ENCODE results near the gene RNF213. TPM values are rescaled to one million over a fixed set of nuclear protein-coding genes. Genes with fewer than 3 reads are reported as not detected.
"Not testable (repeated sequence)": the region's sequence is repeated elsewhere in the genome, so short reads cannot be mapped to it uniquely, and the experiment has no call there.

RNF213 gene
- total RNA-seq, 4 donors from 2014 or later, result 57.8 to 197 (median 94.1) TPM

- TF ChIP-seq CTCF (IDR thresholded peaks at IDR 0.05), result no peak
- TF ChIP-seq POLR2A (IDR thresholded peaks at IDR 0.05), result no peak
- no peak for TF ChIP-seq EP300 (IDR thresholded peaks at IDR 0.05)
- TF ChIP-seq POLR2AphosphoS5 (IDR thresholded peaks at IDR 0.05), result no peak
- H3K36me3 ChIP-seq, result peaks cover 98% of the 10 kb centered on the region
- no peaks in the 10 kb centered on the region for H3K9me3 ChIP-seq
- no peaks in the 10 kb centered on the region for H3K27me3 ChIP-seq
- no peak overlapping the region for H3K27ac ChIP-seq
- WGBS, result 78% methylated on average over 9 of the region's 9 CpGs
- peak in 1 of 2 donors; percentile 25 for DNase-seq (ENCODE audit: low spot score in 2 of 2)
- H3K4me1 ChIP-seq, result no peaks in the 10 kb centered on the region
- H3K4me3 ChIP-seq, result no peak overlapping the region
Observed at GRCh38 chr17:80330276-80330675, 69.6 kb downstream of the RNF213 start.

- WGBS, result 95% methylated on average over 4 of the region's 6 CpGs
Observed at GRCh38 chr17:80330938-80331337, 70.3 kb downstream of the RNF213 start.

GRCh38 chr17:80331820-80332219, 71.2 kb downstream of the RNF213 start:
- Histone ChIP-seq H3K27me3 (no peaks in the 10 kb centered on the region), H3K4me3 (no peak overlapping the region), H3K9me3 (no peaks in the 10 kb centered on the region), H3K36me3 (peaks cover 98% of the 10 kb centered on the region), H3K27ac (no peak overlapping the region), H3K4me1 (no peaks in the 10 kb centered on the region)
- DNase-seq (ENCODE audit: low spot score in 2 of 2), result peak in 1 of 2 donors; percentile 20
- no peak for TF ChIP-seq CTCF (IDR thresholded peaks at IDR 0.05)
- no peak for TF ChIP-seq POLR2A (IDR thresholded peaks at IDR 0.05)
- no peak for TF ChIP-seq POLR2AphosphoS5 (IDR thresholded peaks at IDR 0.05)
- no peak for TF ChIP-seq EP300 (IDR thresholded peaks at IDR 0.05)
- 89% methylated on average over 10 of the region's 10 CpGs for WGBS

More at GRCh38 chr17:80330938-80331337, 70.3 kb downstream of the RNF213 start:
- H3K4me1 ChIP-seq, H3K27me3 ChIP-seq, H3K27ac ChIP-seq, H3K9me3 ChIP-seq, H3K4me3 ChIP-seq: not testable (repeated sequence)
- H3K36me3 ChIP-seq, result peaks cover 98% of the 10 kb centered on the region
- DNase-seq (ENCODE audit: low spot score in 2 of 2), result peak in 1 of 2 donors; percentile 17

GRCh38 chr17:80337195-80337895, 76.7 kb downstream of the RNF213 start:
- Histone ChIP-seq H3K36me3 (peaks cover 98% of the 10 kb centered on the region), H3K27me3 (no peaks in the 10 kb centered on the region), H3K9me3 (no peaks in the 10 kb centered on the region), H3K4me3 (no peak overlapping the region), H3K27ac (no peak overlapping the region), H3K4me1 (no peaks in the 10 kb centered on the region)
- DNase-seq (ENCODE audit: low spot score in 2 of 2), result peak in 1 of 2 donors; percentile 38
- TF ChIP-seq POLR2AphosphoS5 (IDR thresholded peaks at IDR 0.05) (no peak), POLR2A (IDR thresholded peaks at IDR 0.05) (no peak), CTCF (IDR thresholded peaks at IDR 0.05) (no peak), EP300 (IDR thresholded peaks at IDR 0.05) (no peak)
- WGBS, result 88% methylated on average over 22 of the region's 27 CpGs

- DNase-seq (ENCODE audit: low spot score in 2 of 2), result peak in 1 of 2 donors; percentile 35
- no peaks in the 10 kb centered on the region for H3K27me3 ChIP-seq
- no peaks in the 10 kb centered on the region for H3K9me3 ChIP-seq
- 88% methylated on average over 6 of the region's 8 CpGs for WGBS
- no peaks in the 10 kb centered on the region for H3K4me1 ChIP-seq
- H3K4me3 ChIP-seq, result no peak overlapping the region
- TF ChIP-seq POLR2A (IDR thresholded peaks at IDR 0.05), result no peak
- no peak overlapping the region for H3K27ac ChIP-seq
- H3K36me3 ChIP-seq, result peaks cover 95% of the 10 kb centered on the region
Observed at GRCh38 chr17:80339118-80339517, 78.5 kb downstream of the RNF213 start.

GRCh38 chr17:80339731-80340456, 79.2 kb downstream of the RNF213 start:
- no peak for DNase-seq (ENCODE audit: low spot score in 2 of 2)
- 92% methylated on average over 14 of the region's 36 CpGs for WGBS
- TF ChIP-seq CTCF (IDR thresholded peaks at IDR 0.05) (no peak), EP300 (IDR thresholded peaks at IDR 0.05) (no peak), POLR2AphosphoS5 (IDR thresholded peaks at IDR 0.05) (no peak), POLR2A (IDR thresholded peaks at IDR 0.05) (no peak)
- Histone ChIP-seq H3K4me1 (no peaks in the 10 kb centered on the region), H3K27ac (no peak overlapping the region), H3K9me3 (no peaks in the 10 kb centered on the region), H3K27me3 (no peaks in the 10 kb centered on the region), H3K36me3 (peaks cover 95% of the 10 kb centered on the region), H3K4me3 (no peak overlapping the region)
